SK-N-SH treated with all-trans-retinoic acid at 6 μM for 48 hours (cell line): Measurements from ENCODE around the gene ANKIB1.

Experiments used
- ATAC-seq: fragments of 200-7000 bp; cut with Tn5 transposase; 3 replicates; pipeline ENCODE4 v1.9.1; 2020; ENCODE audit warnings: mild to moderate bottlenecking, moderate library complexity
- ARNTL ChIP-seq: fragments of 450-650 bp; formaldehyde crosslinking; IDR thresholded peaks from 2 replicates; pipeline ENCODE4 v1.5.0; 2020; ENCODE audit warnings: low read depth, mild to moderate bottlenecking, moderate library complexity, borderline replicate concordance
- BACH2 ChIP-seq: fragments of 250-450 bp; sonication (Bioruptor Pico); IDR thresholded peaks from 2 replicates; pipeline ENCODE4 v1.9.0; 2021; ENCODE audit warnings: mild to moderate bottlenecking, borderline replicate concordance
- CREB5 ChIP-seq: fragments of 250-450 bp; sonication (Bioruptor Pico); IDR thresholded peaks from 2 replicates; pipeline ENCODE4 v1.5.1; 2020; ENCODE audit warnings: low read depth, mild to moderate bottlenecking, moderate library complexity
- CSDC2 ChIP-seq: fragments of 250-450 bp; sonication (Bioruptor Pico); IDR thresholded peaks from 2 replicates; pipeline ENCODE4 v1.5.0; 2020; ENCODE audit warnings: mild to moderate bottlenecking, moderate library complexity
- CSRNP3 ChIP-seq: fragments of 250-450 bp; sonication (Bioruptor Pico); IDR thresholded peaks from 2 replicates; pipeline ENCODE4 v1.5.1; 2021; ENCODE audit warnings: mild to moderate bottlenecking, moderate library complexity
- ESRRG ChIP-seq: fragments of 250-450 bp; sonication (Bioruptor Pico); IDR thresholded peaks from 2 replicates; pipeline ENCODE4 v1.6.1; 2021; ENCODE audit warnings: mild to moderate bottlenecking
- GLIS3 ChIP-seq: fragments of 250-450 bp; sonication (Bioruptor Pico); IDR thresholded peaks from 2 replicates; pipeline ENCODE4 v1.5.0; 2020; ENCODE audit warnings: mild to moderate bottlenecking, moderate library complexity
- ISL1 ChIP-seq: fragments of 250-450 bp; sonication (Bioruptor Pico); IDR thresholded peaks from 2 replicates; pipeline ENCODE4 v2.1.2; 2022; ENCODE audit warnings: mild to moderate bottlenecking, moderate library complexity
- POU6F1 ChIP-seq: fragments of 250-450 bp; sonication (Bioruptor Pico); IDR thresholded peaks from 2 replicates; pipeline ENCODE4 v1.8.0; 2021; ENCODE audit warnings: low read depth, mild to moderate bottlenecking, moderate library complexity, borderline replicate concordance
- PPARA ChIP-seq: fragments of 250-450 bp; sonication (Bioruptor Pico); IDR thresholded peaks from 2 replicates; pipeline ENCODE4 v1.5.0; 2020; ENCODE audit warnings: mild to moderate bottlenecking, borderline replicate concordance
- RARB ChIP-seq: fragments of 250-450 bp; sonication (Bioruptor Pico); IDR thresholded peaks from 2 replicates; pipeline ENCODE4 v1.8.0; 2021; ENCODE audit warnings: mild to moderate bottlenecking, moderate library complexity
- SNAI2 ChIP-seq: fragments of 250-450 bp; sonication (Bioruptor Pico); IDR thresholded peaks from 2 replicates; pipeline ENCODE4 v1.5.0; 2020; ENCODE audit warnings: mild to moderate bottlenecking, moderate library complexity
- TCF4 ChIP-seq: fragments of 250-450 bp; sonication (Bioruptor Pico); IDR thresholded peaks from 2 replicates; pipeline ENCODE4 v1.8.0; 2021; ENCODE audit warnings: mild to moderate bottlenecking, moderate library complexity, borderline replicate concordance
- TOX ChIP-seq: fragments of 250-450 bp; sonication (Bioruptor Pico); IDR thresholded peaks from 2 replicates; pipeline ENCODE4 v1.8.0; 2021; ENCODE audit warnings: mild to moderate bottlenecking, moderate library complexity, borderline replicate concordance
- ZFP3 ChIP-seq: fragments of 250-450 bp; sonication (Bioruptor Pico); IDR thresholded peaks from 2 replicates; pipeline ENCODE4 v1.5.0; 2020; ENCODE audit warnings: mild to moderate bottlenecking, moderate library complexity
- ZFP30 ChIP-seq: fragments of 450-650 bp; formaldehyde crosslinking; IDR thresholded peaks from 2 replicates; pipeline ENCODE4 v1.5.0; 2022; ENCODE audit warnings: mild to moderate bottlenecking, moderate library complexity
- ZNF565 ChIP-seq: fragments of 450-650 bp; formaldehyde crosslinking; conservative IDR thresholded peaks from 2 replicates; pipeline ENCODE4 v1.5.0; 2020; ENCODE audit warnings: low read depth, mild to moderate bottlenecking, moderate library complexity
- ZNF70 ChIP-seq: fragments of 450-650 bp; formaldehyde crosslinking; IDR thresholded peaks from 2 replicates; pipeline ENCODE4 v1.5.0; 2020; ENCODE audit warnings: mild to moderate bottlenecking, moderate library complexity
- TF ChIP-seq, protein P1 (sequence below): fragments of 250-450 bp; sonication (Bioruptor Pico); IDR thresholded peaks from 2 replicates; pipeline ENCODE4 v1.8.0; 2020; ENCODE audit warnings: mild to moderate bottlenecking, moderate library complexity, borderline replicate concordance
- TF ChIP-seq, protein P2 (sequence below): fragments of 250-450 bp; sonication (Bioruptor Pico); IDR thresholded peaks from 2 replicates; pipeline ENCODE4 v1.5.0; 2020; ENCODE audit warnings: mild to moderate bottlenecking, moderate library complexity

Gene ANKIB1

DNA sequence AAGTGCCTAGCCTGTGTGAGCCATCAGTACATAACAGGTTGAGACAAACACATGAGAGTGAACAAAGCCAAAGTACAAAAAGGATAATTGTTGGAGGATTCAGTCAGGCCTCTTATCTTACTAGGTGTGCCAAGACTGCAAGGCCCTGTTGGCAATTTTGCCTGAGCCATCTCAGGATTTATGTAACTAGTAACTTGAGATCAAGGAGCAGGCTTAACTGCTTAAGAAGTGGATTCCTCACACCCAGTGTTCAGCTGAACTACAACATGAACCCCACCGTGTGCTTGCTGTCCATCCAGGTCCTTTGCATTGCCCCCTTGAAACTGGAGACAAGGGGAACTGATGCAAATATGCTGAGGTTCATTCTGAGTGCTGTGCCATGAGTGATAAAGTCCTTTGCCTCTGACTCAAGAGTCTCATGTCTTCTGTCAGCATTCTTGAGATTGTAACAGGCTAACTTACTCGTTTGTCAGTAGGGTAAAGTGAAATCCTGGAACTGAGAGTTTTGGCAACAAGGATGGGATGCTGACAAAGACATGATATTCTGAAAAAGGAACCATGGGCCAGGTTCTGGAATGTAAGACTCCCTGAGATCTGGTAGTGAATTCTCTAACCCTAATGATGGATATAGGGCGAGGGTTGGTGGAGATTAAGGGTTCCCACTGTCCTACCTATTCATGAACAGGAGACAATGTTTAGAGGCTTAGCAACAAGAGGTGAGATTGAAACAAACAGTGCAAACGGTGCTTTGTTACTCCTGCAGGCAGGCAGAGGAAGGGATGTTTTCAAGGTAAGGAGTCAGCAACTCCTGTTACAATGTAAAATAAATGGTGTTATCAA, 157.4 kb downstream of the ANKIB1 start:
- ATAC-seq, result peak; percentile 48
- TF ChIP-seq ZFP3, result no peak
- TF ChIP-seq, protein P1, sequence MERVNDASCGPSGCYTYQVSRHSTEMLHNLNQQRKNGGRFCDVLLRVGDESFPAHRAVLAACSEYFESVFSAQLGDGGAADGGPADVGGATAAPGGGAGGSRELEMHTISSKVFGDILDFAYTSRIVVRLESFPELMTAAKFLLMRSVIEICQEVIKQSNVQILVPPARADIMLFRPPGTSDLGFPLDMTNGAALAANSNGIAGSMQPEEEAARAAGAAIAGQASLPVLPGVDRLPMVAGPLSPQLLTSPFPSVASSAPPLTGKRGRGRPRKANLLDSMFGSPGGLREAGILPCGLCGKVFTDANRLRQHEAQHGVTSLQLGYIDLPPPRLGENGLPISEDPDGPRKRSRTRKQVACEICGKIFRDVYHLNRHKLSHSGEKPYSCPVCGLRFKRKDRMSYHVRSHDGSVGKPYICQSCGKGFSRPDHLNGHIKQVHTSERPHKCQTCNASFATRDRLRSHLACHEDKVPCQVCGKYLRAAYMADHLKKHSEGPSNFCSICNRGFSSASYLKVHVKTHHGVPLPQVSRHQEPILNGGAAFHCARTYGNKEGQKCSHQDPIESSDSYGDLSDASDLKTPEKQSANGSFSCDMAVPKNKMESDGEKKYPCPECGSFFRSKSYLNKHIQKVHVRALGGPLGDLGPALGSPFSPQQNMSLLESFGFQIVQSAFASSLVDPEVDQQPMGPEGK (CRISPR knock-in tag), result no peak
- no peak for TF ChIP-seq TOX (CRISPR knock-in tag)
- TF ChIP-seq ISL1 (CRISPR knock-in tag), result no peak
- TF ChIP-seq, protein P2, sequence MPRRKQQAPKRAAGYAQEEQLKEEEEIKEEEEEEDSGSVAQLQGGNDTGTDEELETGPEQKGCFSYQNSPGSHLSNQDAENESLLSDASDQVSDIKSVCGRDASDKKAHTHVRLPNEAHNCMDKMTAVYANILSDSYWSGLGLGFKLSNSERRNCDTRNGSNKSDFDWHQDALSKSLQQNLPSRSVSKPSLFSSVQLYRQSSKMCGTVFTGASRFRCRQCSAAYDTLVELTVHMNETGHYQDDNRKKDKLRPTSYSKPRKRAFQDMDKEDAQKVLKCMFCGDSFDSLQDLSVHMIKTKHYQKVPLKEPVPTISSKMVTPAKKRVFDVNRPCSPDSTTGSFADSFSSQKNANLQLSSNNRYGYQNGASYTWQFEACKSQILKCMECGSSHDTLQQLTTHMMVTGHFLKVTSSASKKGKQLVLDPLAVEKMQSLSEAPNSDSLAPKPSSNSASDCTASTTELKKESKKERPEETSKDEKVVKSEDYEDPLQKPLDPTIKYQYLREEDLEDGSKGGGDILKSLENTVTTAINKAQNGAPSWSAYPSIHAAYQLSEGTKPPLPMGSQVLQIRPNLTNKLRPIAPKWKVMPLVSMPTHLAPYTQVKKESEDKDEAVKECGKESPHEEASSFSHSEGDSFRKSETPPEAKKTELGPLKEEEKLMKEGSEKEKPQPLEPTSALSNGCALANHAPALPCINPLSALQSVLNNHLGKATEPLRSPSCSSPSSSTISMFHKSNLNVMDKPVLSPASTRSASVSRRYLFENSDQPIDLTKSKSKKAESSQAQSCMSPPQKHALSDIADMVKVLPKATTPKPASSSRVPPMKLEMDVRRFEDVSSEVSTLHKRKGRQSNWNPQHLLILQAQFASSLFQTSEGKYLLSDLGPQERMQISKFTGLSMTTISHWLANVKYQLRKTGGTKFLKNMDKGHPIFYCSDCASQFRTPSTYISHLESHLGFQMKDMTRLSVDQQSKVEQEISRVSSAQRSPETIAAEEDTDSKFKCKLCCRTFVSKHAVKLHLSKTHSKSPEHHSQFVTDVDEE (CRISPR knock-in tag), result no peak
- TF ChIP-seq CSRNP3 (CRISPR knock-in tag), result no peak
- no peak for TF ChIP-seq CREB5 (CRISPR knock-in tag)
- TF ChIP-seq RARB (CRISPR knock-in tag), result no peak
- no peak for TF ChIP-seq ZNF565 (CRISPR knock-in tag)
- TF ChIP-seq ESRRG (CRISPR knock-in tag), result no peak
- TF ChIP-seq ZFP30 (CRISPR knock-in tag), result no peak
- TF ChIP-seq ZNF70, result no peak
- no peak for TF ChIP-seq BACH2
- no peak for TF ChIP-seq GLIS3 (CRISPR knock-in tag)
- TF ChIP-seq TCF4, result no peak
- TF ChIP-seq PPARA (CRISPR knock-in tag), result no peak
- no peak for TF ChIP-seq CSDC2 (CRISPR knock-in tag)
- no peak for TF ChIP-seq SNAI2 (CRISPR knock-in tag)

- no peak for TF ChIP-seq ZFP30 (CRISPR knock-in tag)
- no peak for TF ChIP-seq ZNF70
- TF ChIP-seq CREB5 (CRISPR knock-in tag), result no peak
- no peak for TF ChIP-seq ESRRG (CRISPR knock-in tag)
- no peak for TF ChIP-seq SNAI2 (CRISPR knock-in tag)
- TF ChIP-seq BACH2, result no peak
- TF ChIP-seq, all 23 proteins: peak for 0
- no peak for ATAC-seq
Observed at GRCh38 chr7:92403760-92404074, 157.9 kb downstream of the ANKIB1 start.

DNA sequence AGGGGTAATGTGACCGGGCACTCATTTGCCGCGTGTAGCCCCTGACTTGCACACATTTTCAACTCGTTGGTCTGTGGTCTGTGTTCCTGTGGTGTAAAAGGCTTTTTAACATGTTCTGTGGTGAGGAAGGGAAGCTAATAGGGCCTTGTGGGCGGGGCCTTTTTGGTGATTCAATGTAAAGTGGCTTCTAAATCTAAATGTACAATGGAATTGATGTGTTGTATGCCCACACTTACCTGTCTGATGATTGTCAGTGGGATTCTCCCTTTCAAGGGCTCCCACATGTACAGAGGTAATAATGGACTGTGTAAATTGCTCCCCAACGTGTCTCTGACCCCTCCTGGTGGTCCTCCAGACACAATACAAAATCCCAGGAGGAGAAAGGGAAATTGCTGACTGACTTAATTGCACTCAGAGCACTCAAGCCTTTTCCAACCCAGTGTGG, 158.4 kb downstream of the ANKIB1 start:
- no peak for ATAC-seq
- TF ChIP-seq, protein P2 (CRISPR knock-in tag), result no peak
- TF ChIP-seq ISL1 (CRISPR knock-in tag), result no peak
- no peak for TF ChIP-seq RARB (CRISPR knock-in tag)
- TF ChIP-seq ZNF565 (CRISPR knock-in tag), result no peak
- TF ChIP-seq TCF4, result no peak
- no peak for TF ChIP-seq GLIS3 (CRISPR knock-in tag)
- TF ChIP-seq ESRRG (CRISPR knock-in tag), result no peak
- TF ChIP-seq TOX (CRISPR knock-in tag), result no peak
- no peak for TF ChIP-seq BACH2
- no peak for TF ChIP-seq POU6F1 (CRISPR knock-in tag)
- TF ChIP-seq CSDC2 (CRISPR knock-in tag), result no peak
- no peak for TF ChIP-seq ARNTL (CRISPR knock-in tag)
- TF ChIP-seq CSRNP3 (CRISPR knock-in tag), result no peak
